ENCODE results near the gene MORN1.
A peak's percentile ranks its signal among the peaks of the same experiment; 100 is the strongest.

The MORN1 gene

DNA sequence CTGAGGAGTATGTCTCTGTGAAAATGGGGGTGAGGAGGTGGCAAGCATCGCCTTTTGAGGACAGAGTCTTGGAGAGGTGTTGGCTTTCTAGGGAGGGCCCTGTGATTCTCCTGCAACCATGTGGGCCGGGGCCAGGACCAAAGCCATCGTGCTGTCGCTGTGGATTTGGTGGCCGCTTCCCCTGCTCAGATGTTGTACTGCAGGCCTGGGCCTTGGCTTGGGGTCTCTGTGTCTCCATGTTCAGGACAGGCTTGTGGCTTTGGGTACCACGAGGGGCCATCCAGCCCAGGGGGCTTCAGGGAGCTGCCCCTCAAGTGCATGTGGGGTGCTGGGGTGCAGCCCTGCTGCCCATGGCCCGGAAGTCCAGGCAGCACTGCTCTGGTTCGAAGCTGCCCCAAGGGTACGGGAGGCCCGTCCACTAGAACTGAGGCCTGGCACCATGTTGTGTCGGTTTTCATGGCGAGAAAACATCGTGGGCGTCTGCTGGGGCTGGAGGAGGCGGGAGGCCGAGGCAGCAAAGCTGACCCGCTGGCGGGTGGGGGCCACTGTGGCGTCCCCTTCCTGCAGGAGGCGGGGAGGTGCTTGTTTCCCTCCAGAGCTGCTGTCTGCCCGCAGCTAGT lies 107.9 kb downstream of the MORN1 start:
- ATAC-seq (replicated peaks) = no peak
- no peaks in the 10 kb centered on the region for H3K9me3 Mint-ChIP-seq

DNA sequence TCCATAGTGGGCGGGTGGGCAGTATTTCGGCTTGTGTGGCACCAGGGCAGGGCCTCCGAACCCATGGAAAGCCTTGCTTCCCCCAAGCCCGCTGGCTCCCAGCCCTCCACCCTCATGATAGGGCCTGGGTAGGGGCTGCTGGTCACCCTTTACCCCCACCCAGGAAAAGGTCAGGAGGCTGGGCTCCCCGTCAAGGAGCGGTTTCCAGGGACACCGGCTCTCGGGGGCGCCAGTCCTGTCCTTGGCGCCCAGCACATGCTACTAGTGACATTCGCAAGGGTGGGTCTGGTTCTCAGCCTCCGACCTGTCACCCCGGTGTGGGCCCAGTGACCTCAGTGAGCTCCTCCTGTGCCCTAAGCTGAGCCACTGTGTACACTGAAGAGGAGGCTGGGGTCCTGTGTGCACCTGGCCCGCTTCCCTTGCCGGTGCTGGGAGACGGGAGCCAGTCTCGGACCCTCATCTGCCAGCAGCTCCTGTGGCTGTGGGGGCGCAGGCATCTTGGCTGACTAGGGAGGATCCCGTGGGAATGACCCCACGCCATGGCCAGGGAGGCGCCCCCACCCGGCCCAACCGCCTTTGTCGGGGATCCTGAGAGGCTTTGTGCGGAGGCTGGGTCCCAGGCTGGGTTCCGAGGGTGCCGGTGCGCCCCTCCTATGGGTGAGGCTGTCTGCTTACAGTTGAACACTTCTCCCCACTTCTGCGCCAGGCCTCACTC lies 108.6 kb downstream of the MORN1 start:
- DNase-seq (no peak), ATAC-seq (replicated peaks) (no peak)
- Mint-ChIP-seq H3K27me3 (no peaks in the 10 kb centered on the region), H3K4me3 (no peak overlapping the region), H3K9me3 (peaks cover 0 to under 1% of the 10 kb centered on the region in 2 donors), H3K4me1 (peaks cover 20 to 26% of the 10 kb centered on the region in 2 donors), H3K36me3 (peaks cover 13 to 17% of the 10 kb centered on the region in 2 donors), H3K27ac (no peak overlapping the region)

More for the DNA sequence above, 107.9 kb downstream of the MORN1 start:
- Mint-ChIP-seq H3K4me1 (peaks cover 17 to 26% of the 10 kb centered on the region in 2 donors), H3K27ac (peak overlapping the region; percentile 31), H3K36me3 (peaks cover 8 to 21% of the 10 kb centered on the region in 2 donors), H3K27me3 (no peaks in the 10 kb centered on the region), H3K4me3 (no peak overlapping the region)
- no peak for DNase-seq

GRCh38 chr1:2279817-2280216 lies 111.5 kb downstream of the MORN1 start:
- DNase-seq = no peak
- no peak overlapping the region for H3K4me3 Mint-ChIP-seq
- H3K9me3 Mint-ChIP-seq = peaks cover 0 to 6% of the 10 kb centered on the region in 2 donors
- H3K36me3 Mint-ChIP-seq = peaks cover 24 to 27% of the 10 kb centered on the region in 2 donors
- H3K27ac Mint-ChIP-seq = no peak overlapping the region
- H3K4me1 Mint-ChIP-seq = peaks cover 42 to 52% of the 10 kb centered on the region in 2 donors
- no peaks in the 10 kb centered on the region for H3K27me3 Mint-ChIP-seq
- no peak for ATAC-seq (replicated peaks)

DNA sequence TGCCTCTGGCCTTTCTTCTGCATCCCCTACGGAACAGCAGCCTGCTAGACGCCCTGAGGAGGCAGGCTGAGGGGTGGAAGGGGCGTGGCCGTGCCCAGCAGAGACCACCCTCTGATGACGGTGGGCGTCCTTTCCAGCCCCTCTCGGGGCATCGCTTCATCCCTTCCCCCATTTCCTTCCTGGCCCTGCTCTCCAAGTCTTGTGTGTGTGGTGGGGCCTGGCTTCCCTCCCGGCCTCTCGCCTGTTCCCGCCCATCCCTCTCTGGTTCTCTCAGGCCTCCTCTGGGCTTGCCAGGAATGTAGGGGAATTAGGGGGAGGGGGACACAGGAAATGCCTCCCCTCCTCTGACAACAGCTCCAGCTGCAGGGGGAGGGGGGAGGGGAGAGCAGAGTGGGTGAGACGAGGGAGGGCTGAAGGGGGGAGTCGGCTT lies 112.1 kb downstream of the MORN1 start:
- Mint-ChIP-seq H3K27me3 (no peaks in the 10 kb centered on the region), H3K9me3 (peaks cover 0 to 6% of the 10 kb centered on the region in 2 donors), H3K4me1 (peaks cover 45 to 58% of the 10 kb centered on the region in 2 donors), H3K36me3 (peaks cover 24 to 27% of the 10 kb centered on the region in 2 donors), H3K4me3 (peak overlapping the region in 1 of 2 donors; percentile 39), H3K27ac (no peak overlapping the region)
- ATAC-seq (replicated peaks) (no peak), DNase-seq (no peak)

GRCh38 chr1:2278591-2279209 lies 112.7 kb downstream of the MORN1 start:
- DNase-seq (no peak), ATAC-seq (replicated peaks) (no peak)
- H3K27me3 Mint-ChIP-seq = no peaks in the 10 kb centered on the region
- peaks cover 24 to 26% of the 10 kb centered on the region in 2 donors for H3K36me3 Mint-ChIP-seq
- H3K9me3 Mint-ChIP-seq = peaks cover 0 to 6% of the 10 kb centered on the region in 2 donors
- H3K27ac Mint-ChIP-seq = no peak overlapping the region
- no peak overlapping the region for H3K4me3 Mint-ChIP-seq
- peaks cover 46 to 62% of the 10 kb centered on the region in 2 donors for H3K4me1 Mint-ChIP-seq

- ATAC-seq (replicated peaks) (no peak), DNase-seq (no peak)
- H3K4me1 Mint-ChIP-seq = peaks cover 51 to 70% of the 10 kb centered on the region in 2 donors
- no peak overlapping the region for H3K4me3 Mint-ChIP-seq
- peaks cover 23 to 30% of the 10 kb centered on the region in 2 donors for H3K36me3 Mint-ChIP-seq
- peaks cover 0 to 6% of the 10 kb centered on the region in 2 donors for H3K9me3 Mint-ChIP-seq
- H3K27me3 Mint-ChIP-seq = no peaks in the 10 kb centered on the region
- no peak overlapping the region for H3K27ac Mint-ChIP-seq
Measured at GRCh38 chr1:2277741-2278488, 113.4 kb downstream of the MORN1 start.

DNA sequence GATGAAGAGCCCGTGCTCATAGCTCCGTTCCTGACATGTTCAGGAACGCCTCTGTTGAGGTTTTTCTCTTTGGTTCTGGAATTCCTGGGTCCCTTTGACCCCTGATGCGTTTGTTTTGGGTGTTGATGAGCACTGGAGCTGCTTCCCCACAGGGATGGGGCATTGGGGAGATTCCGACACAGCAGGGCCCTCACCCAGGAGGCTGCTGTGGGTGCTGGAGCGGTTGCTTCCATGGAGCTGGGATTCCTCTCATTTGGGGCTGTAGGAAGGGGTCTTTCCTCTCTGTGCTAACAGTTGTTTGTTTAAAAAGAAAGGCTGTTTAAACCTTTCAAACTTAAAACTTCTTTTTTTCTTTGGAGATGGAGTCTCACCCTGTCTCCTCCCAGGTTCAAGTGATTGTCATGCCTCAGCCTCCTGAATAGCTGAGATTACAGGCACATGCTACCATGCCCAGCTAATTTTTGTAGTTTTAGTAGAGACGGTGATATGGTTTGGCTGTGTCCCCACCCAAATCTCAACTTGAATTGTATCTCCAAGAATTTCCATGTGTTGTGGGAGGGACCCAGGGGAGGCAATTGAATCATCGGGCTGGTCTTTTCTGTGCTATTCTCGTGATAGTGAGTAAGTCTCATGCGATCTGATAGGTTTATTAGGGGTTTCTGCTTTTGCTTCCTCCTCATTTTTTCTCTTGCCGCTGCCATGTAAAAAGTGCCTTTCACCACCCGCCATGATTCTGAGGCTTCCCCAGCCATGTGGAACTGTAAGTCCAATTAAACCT lies 114.4 kb downstream of the MORN1 start:
- Mint-ChIP-seq H3K4me1 (peaks cover 50 to 74% of the 10 kb centered on the region in 2 donors), H3K27me3 (no peaks in the 10 kb centered on the region), H3K9me3 (peaks cover 0 to 6% of the 10 kb centered on the region in 2 donors), H3K27ac (peak overlapping the region; percentile 25), H3K36me3 (peaks cover 20 to 30% of the 10 kb centered on the region in 2 donors), H3K4me3 (no peak overlapping the region)
- no peak for ATAC-seq (replicated peaks)
- no peak for DNase-seq

DNA sequence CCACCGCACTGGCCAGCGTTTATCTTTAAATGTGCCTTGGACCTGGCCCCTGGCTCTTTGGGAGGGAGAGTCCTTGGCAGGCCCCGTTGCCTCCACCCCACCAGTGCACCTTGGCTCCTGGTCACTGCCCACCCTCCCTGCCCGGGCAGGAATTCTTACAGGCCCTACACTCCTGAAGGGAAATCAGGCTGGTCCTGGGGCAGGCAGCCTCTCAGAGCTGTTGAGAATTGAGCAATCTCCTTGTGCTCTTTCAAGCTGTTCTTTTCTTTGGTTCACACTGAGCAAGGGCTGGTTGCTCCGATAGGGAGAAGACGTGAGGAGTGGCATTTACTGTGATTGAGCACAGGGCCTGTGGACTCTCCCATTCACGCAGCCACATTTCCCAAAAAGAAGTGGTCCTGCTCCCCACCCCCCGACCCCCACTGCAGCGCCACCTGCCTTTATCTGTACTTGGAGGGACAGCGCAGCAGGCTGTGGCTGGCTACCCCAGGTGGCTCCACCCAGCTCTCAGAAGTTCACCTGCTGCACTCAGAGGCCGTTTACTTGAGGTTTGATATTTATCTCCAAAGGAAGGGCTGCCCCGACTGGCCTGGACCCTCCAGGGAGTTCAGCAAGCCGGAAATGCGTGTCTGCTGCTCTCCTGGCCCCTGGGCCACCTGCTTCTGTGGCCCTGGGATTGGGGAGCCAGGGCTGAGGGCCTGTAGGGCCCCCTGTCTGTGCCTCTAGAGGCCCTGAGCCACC lies 115.4 kb downstream of the MORN1 start:
- ATAC-seq (replicated peaks) (peak; percentile 84 to 92), DNase-seq (peak; percentile 28)
- Mint-ChIP-seq H3K27me3 (no peaks in the 10 kb centered on the region), H3K4me3 (peak overlapping the region in 1 of 2 donors; percentile 47), H3K4me1 (peaks cover 51 to 76% of the 10 kb centered on the region in 2 donors), H3K27ac (no peak overlapping the region), H3K36me3 (peaks cover 20 to 30% of the 10 kb centered on the region in 2 donors), H3K9me3 (peaks cover 0 to 6% of the 10 kb centered on the region in 2 donors)

DNA sequence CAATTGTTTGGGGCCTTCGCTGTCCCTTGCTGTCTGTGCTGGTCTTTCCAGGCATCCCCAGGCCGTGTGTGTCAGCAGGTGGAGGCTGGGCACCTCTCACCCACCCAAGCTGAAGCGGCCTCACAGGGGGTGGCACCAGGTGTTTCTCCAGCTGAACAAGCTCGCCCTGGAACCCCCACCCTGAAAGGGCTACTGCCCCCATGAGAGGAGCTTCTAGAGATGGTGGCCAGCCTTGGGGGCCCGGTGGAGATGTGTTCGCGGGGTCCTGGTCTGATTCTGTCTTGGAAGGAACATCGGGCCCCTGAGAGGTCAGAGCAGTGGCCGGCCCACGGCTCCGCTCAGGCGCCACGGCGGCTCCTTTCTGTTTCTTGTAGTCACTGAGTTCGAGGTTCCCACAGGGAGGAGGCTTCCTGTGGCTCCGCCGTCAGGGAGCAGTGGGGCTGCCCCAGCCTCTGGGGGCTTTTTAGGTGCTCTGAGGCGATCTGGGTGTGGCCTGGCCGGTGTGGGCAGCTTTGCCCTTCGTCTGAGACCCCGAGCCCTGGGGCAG lies 116.4 kb downstream of the MORN1 start:
- Mint-ChIP-seq H3K27me3 (no peaks in the 10 kb centered on the region), H3K27ac (peak overlapping the region; percentile 88), H3K9me3 (peaks cover 0 to 6% of the 10 kb centered on the region in 2 donors), H3K4me3 (peak overlapping the region; percentile 53 to 58), H3K36me3 (peaks cover 18 to 30% of the 10 kb centered on the region in 2 donors), H3K4me1 (peaks cover 52 to 76% of the 10 kb centered on the region in 2 donors)
- ATAC-seq (replicated peaks) = peak; percentile 35 to 68
- DNase-seq = peak; percentile 31

- Mint-ChIP-seq H3K27me3 (no peaks in the 10 kb centered on the region), H3K36me3 (peaks cover 18 to 27% of the 10 kb centered on the region in 2 donors), H3K4me3 (peak overlapping the region; percentile 6 to 58), H3K9me3 (peaks cover 0 to 6% of the 10 kb centered on the region in 2 donors), H3K4me1 (peaks cover 50 to 70% of the 10 kb centered on the region in 2 donors), H3K27ac (peak overlapping the region; percentile 88)
- DNase-seq (no peak), ATAC-seq (replicated peaks) (no peak)
Measured at GRCh38 chr1:2274231-2274928, 117.0 kb downstream of the MORN1 start.

DNA sequence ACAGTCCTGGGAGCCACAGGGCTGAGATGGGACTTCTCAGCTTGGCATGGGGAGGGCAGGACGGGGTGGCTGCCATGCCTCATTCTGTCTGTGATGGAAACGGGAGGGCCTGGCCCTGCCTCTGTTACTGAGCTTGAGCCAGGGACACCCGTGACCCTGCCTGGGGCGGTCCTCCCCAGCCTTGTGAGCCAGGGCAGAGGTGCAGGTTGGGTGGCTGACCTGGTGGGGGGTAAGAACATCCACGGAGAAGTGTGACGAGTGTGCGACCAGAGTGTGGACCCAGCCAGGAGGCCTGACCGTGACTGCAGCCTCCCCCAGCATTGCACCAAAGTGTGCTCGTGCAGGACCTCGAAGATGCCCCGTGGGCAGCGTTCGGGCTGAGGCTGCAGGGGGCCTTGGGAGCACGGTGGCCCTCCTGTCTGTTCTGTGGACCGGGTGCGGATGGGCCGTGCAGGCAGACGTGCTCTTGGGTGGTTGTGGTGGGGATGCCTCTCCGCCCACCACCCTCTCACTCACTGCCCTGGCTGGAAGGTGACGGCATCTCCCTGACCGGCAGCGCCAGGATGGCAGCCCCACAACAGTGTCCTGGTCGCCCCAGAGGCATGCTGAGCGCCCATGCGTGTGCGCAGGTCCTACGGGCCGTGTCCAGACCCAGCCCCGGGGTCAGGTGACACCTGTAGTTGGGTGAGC lies 117.8 kb downstream of the MORN1 start:
- peaks cover 18 to 31% of the 10 kb centered on the region in 2 donors for H3K36me3 Mint-ChIP-seq

More for the DNA sequence above, 117.8 kb downstream of the MORN1 start:
- Mint-ChIP-seq H3K4me1 (peaks cover 49 to 67% of the 10 kb centered on the region in 2 donors), H3K4me3 (peak overlapping the region in 1 of 2 donors; percentile 21), H3K27me3 (no peaks in the 10 kb centered on the region), H3K27ac (no peak overlapping the region), H3K9me3 (peaks cover 0 to 6% of the 10 kb centered on the region in 2 donors)
- ATAC-seq (replicated peaks) (no peak), DNase-seq (no peak)
